GM12874 (cell line): ENCODE results near the gene PLA1A.

Experiments used
- CTCF ChIP-seq: IDR thresholded peaks from 2 replicates; pipeline ENCODE4 v1.5.1; 2011; ENCODE audit warnings: low read depth, mild to moderate bottlenecking, control low read depth, low read length, moderate library complexity; ENCODE audit not compliant: insufficient read depth

PLA1A gene

DNA sequence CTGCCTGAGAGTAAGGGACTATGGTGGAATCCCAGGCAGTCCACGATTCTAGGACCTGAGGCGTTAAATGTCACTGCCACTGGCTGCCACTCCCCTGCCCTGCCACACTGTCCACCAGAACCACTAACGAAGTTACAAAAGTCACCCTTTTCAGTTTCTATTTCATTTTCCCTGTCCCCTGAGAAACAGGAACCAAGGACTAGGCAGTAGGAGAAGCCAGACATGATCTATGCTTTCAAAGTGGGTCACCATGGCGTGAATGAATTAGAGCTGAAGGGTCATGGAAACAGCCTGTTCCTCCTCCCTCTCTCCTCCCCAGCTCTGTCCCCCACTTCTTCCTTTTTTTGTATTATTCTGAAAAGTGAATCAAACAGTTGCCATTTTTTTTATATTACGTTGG is 27.5 kb upstream of the PLA1A start:
- no peak for TF ChIP-seq CTCF

DNA sequence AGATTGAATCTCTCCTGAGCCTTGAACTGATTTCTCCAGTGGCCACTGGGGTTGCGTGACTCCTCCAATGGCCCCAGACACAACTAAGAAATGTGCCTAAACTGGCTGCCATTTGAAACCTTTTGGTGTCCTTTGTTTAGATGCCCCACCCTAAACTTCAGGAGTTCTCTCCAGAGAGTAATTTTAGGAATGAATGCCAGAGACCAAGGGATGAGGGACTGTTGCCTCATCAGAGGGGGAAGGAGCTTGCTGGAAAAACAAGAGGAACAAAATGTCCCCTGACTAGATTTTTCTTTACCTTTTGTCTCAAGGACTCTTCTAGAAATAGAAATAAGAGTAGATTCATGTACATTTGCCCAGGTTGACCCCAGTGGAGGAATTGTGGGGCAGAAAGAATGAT is 26.5 kb upstream of the PLA1A start:
- no peak for TF ChIP-seq CTCF

- TF ChIP-seq CTCF = no peak
These were observed 26.0 kb upstream of the PLA1A start for GRCh38 chr3:119571688-119572087.

GRCh38 chr3:119575507-119575906 is 22.2 kb upstream of the PLA1A start:
- TF ChIP-seq CTCF = no peak

GRCh38 chr3:119579366-119580066 is 18.2 kb upstream of the PLA1A start, which contains the start of gene ADPRH:
ADPRH (plus strand) TSS chr3:119579492; CDS start chr3:119582170, 2,678 bp downstream.
- TF ChIP-seq CTCF = no peak

DNA sequence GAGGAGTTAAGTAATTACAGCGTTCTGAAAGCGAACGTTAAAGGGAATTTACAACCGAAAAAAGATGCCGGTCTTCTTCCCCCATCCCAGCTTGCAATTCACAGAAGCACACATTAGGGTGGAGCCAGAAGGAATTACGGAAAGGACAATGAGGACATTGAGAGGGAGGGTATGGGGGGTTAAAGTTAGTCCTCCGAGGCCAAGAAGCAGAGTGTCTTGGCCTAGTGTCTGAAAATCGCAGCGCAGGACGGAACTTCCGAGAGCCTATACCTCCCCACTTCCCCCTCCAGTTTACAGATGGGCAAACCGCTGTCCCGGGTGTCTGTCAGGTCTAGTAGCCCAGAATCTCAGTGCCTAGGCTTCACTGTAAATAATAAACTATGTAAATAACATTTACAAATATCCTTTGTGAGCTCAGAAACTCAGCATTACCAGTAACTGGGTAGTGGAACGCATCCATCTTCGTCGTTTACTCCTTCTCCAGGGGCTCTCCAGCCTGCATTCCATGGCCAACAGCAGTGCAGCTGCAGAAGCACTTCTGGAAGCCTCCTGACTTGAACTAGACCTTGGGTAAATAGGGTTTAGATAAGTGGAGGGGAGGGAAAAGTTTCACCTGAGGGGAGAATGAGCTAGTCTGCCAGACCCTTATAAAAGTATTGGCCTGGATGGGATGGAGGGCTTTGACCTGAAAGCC is 17.5 kb upstream of the PLA1A start:
- no peak for TF ChIP-seq CTCF

DNA sequence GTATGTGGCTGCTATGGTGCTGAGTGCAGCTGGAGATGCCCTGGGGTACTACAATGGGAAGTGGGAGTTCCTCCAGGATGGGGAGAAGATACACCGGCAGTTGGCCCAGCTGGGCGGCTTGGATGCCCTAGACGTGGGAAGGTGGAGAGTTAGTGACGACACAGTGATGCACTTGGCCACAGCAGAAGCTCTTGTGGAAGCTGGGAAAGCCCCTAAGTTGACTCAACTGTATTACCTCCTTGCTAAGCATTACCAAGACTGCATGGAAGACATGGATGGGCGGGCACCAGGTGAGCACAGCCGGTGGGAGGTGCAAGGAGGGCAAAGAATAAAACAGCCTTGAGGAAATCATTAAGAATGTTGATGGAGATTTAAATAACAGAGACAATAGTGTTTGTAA is 15.5 kb upstream of the PLA1A start:
- no peak for TF ChIP-seq CTCF
